DND-41 (cell line): ENCODE results near the gene PRR35.
A peak's percentile ranks its signal among the peaks of the same experiment; 100 is the strongest.

Source experiments
- CTCF ChIP-seq: IDR thresholded peaks from 2 replicates; pipeline ENCODE4 v1.5.1; 2012; ENCODE audit warnings: borderline replicate concordance, low read length, moderate library complexity, mild to moderate bottlenecking; ENCODE audit not compliant: poor library complexity, severe bottlenecking; ENCODE audit errors: extremely low read depth
- EZH2 ChIP-seq: IDR thresholded peaks from 3 replicates; pipeline ENCODE4 v1.6.1; 2012; ENCODE audit warnings: borderline replicate concordance, low read depth, mild to moderate bottlenecking, moderate library complexity, low read length, inconsistent platforms; ENCODE audit not compliant: severe bottlenecking

- TF ChIP-seq CTCF (peak; percentile 13), EZH2 (no peak)
Measured at GRCh38 chr16:555528-556473, 4.4 kb upstream of the PRR35 start.
